NOMO-1 treated with dmso at 0.1 percent for 144 hours (cell line): ENCODE results near the gene MEIOC.
"Not testable (repeated sequence)": the region's sequence is repeated elsewhere in the genome, so short reads cannot be mapped to it uniquely, and the experiment has no call there.

ENCODE experiments used
- DNase-seq: peaks from one replicate; lab custom pipeline; 2025; ENCODE audit not compliant: unreplicated experiment; lab: John Stamatoyannopoulos, UW

Gene MEIOC

DNA sequence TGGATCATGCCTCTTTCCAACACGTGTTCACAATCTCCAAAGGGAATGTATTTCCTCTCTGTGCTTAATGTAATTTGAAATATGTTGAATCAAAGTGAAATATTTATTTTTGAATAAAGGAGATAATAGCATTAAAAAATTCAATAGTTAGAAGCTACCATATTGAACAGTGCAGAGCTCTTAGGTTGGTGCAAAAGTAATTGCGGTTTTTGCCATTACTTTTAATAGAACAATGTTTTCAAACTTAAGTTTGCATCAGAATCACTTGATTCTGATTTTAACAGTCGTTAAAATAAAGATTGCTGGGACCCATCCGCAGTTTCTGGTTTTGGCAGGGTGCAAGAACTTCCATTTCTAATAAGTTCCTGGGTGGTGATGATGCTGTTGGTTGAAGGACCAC is 10.0 kb upstream of the MEIOC start:
- DNase-seq: no peak

GRCh38 chr17:44647736-44648135 is 8.5 kb upstream of the MEIOC start:
- no peak for DNase-seq

DNA sequence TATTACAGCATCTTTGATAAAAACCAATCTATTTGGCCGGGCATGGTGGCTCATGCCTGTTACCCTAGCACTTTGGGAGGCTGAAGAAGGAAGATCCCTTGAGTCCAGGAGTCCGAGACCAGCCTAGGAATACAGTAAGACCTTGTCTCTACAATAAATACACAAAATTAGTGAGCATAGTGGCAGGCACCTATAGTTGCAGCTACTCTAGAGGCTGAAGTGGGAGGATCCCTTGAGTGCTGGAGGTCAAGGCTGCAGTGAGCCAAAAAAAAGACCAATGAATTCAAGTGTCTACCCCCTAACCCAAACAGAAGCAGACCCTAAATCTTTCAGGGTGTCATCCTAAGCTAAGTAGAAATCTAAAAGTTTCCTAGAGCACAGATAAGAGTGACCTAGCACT is 7.3 kb upstream of the MEIOC start:
- no peak for DNase-seq

DNA sequence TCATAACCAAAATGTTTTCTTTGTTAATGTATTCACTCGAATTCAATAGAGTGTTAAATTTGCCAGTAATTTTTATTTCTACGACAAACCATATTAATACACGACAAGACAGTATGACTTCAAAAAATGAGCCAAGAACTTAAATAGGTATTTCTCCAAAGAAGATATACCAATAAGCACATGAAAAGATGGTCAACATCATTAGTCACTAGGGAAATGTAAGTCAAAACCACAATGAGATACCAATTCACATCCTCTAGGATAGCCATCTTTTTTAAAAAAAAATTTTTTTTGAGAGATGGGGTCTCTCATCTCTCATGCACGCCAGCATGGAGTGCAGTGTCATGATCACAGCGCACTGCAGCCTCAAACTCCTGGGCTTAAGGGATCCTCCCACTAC is 5.0 kb upstream of the MEIOC start:
- DNase-seq: no peak

DNA sequence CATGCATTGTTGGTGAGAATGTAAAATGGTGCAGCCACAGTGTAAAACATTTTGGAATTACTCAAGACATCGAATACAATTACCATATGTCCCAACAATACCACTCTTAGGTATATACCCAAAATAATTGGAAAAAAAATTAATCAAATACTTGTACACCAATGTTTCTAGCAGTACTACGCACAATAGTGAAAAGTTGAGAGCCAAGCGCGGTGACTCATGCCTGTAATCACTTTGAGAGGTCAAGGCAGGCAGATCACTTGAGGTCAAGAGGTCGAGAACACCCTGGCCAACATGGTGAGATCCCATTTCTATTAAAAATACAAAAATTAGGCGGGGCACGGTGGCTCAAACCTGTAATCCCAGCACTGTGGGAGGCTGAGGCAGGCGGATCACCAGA is 3.5 kb upstream of the MEIOC start:
- no peak for DNase-seq

DNA sequence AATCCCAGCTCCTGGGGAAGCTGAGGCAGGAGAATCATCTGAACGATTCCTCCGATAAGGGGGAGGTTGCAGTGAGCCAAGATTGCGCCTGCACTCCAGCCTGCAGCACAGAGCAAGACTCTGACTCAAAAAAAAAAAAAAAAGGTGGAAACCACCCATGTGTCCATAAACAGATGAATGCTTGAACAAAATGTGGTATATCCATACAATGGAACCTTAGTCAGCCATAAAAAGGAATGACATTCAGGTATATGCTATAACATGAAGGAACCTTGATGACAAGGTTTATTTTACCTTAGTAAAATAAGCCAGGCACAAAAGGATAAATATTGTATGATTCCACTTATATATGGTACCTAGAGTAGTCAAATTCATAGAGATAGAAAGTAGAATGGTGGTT is 2.9 kb upstream of the MEIOC start:
- no peak for DNase-seq

- no peak for DNase-seq
Measured at GRCh38 chr17:44653954-44654353, 2.3 kb upstream of the MEIOC start.

- no peak for DNase-seq
Measured at GRCh38 chr17:44661835-44662234, 5.6 kb downstream of the MEIOC start.

- DNase-seq: no peak
Measured at GRCh38 chr17:44663095-44663494, 6.8 kb downstream of the MEIOC start.

- DNase-seq: no peak
Measured at GRCh38 chr17:44664867-44665266, 8.6 kb downstream of the MEIOC start.

DNA sequence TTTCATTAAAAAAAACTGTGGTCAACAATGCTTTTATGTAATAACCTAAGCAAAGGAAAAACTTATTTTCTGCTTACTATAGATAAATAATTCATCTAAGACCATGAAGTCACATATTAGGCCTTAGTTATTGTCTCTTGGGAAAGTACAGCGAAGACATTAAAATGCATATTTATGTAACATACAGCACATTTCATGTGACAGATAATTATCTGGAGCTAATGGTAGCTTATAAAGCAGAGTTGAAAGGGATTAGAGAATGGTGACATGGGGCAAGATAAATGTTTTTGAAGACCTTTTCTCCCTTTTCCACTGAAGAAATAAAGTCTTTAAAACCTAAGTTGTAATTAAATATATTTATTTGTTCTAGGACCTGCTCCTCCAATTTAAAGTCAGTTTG is 9.7 kb downstream of the MEIOC start:
- DNase-seq: no peak

GRCh38 chr17:44672479-44673093 is 16.3 kb downstream of the MEIOC start:
- no peak for DNase-seq

- no peak for DNase-seq
Measured at GRCh38 chr17:44673893-44674292, 17.6 kb downstream of the MEIOC start.

- DNase-seq: no peak
Measured at GRCh38 chr17:44677136-44677535, 20.9 kb downstream of the MEIOC start.

GRCh38 chr17:44683303-44683702 is 27.0 kb downstream of the MEIOC start:
- DNase-seq: peak; percentile 7

- DNase-seq: no peak
Measured at GRCh38 chr17:44687756-44688155, 31.5 kb downstream of the MEIOC start.

GRCh38 chr17:44688200-44688599 is 31.9 kb downstream of the MEIOC start:
- no peak for DNase-seq

DNA sequence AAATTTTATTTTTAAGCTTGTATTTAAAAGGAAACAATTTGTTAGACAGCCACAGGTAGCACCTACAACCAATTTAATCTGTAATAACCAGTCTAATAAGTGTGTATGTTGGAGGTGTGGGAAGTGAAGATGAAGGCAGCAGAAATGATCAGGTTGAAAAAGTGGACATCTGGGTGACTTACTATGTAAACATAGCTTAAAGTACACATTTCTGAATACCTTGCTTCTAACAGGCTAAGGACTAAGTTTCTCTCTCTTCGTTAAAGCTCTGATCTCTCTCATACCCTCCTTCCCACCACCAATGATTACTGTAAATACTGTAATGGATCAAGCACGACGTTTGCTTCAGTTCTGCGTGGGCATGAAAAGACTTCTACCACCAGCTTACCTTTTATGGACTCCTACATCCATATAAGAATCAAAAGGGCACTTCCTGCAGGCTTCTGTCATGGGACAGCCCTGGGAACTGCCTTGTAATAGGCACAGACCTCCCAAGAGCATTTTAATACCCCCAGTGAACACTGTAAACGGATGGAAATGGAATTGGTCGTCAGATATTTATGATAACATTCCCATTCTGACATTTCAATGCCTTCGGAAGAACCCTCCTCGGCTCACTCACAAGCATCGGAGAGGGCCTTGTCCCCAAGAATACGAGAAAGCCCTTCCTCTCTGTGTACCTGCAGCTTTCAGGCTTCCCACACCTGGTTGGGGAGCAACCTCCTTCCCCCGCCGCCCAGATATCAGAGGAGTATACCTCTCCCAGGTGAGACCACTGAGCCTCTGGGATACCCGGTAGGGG is 32.6 kb downstream of the MEIOC start:
- no peak for DNase-seq

DNA sequence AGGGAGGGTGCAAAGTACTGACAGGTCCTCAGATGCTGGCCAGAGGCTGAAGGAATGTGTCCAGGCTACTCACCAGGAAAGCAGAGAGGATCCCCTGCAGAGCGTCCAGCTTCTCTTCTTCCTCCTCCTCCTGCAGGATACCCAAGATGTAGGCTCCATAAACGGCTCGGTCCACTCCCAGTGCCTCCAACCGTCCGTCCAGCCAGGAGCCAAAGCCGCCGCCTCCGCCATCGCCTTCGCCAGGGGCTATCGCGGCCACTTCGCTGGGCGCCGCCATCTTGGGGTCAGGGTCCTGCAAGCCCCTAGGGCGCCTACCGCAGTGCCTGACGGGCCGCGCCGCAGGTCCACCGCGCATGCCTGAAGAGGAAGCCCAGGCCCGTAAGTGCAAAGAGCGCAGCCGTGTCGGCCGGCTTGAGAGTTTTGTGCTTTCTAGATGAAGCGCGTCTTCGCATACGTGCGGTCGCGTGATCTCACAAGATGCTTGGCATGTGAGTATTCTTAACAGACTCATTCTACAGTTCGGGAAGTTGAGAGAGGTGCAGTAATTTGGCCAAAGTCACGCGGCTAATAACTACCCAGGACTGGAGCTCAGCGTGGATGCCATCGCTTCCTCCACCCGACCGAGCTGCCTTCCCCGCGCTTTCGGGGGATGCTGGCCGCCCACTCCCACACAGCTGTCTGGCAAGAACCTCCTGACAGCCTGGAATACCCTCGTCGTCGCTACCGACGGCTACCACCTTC is 33.4 kb downstream of the MEIOC start, which contains the start of gene CCDC43:
TSS of gene CCDC43 (minus strand) at position 300 of the 741 bp plus-strand sequence. CDS start at position 277, 23 bp downstream.
- DNase-seq: peak; percentile 81

DNA sequence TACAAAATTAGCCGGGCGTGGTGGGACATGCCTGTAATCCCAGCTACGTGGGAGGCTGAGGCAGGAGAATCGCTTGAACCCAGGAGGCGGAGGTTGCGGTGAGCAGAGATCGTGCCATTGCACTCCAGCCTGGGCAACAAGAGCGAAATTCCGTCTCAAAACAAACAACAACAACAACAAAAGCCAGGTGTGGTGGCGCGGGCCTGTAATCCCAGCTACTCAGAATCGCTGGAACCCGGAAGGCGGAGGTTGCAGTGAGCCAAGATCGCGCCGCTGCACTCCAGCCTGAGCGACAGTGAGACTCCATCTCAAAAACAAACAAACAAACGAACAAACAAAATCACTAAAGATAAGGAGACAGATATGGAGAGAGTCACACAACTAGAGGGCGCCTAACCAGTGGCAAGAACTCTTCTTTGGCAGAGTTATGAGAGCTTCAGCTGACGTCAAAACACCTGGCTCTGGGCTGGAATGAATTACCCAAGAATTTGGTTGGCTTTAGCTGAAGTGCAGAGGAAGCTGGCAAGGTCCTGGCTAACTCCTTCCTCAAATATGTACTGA is 34.6 kb downstream of the MEIOC start:
- DNase-seq: peak; percentile 32

DNA sequence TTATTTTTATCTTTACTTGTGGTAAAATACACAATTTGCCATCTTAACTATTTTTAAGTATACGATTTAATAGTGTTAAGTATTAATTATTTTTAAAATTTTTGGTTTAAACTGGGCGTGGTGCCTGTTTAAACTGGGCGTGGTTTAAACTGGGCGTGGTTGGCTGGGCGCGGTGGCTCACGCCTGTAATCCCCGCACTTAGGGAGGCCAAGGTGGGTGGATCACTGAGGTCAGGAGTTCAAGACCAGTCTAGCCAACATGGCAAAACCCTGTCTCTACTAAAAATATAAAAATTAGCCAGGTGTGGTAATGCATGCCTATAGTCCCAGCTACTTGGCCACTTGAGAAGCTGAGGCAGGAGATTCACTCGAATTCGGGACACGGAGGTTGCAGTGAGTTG is 37.3 kb downstream of the MEIOC start:
- no peak for DNase-seq

DNA sequence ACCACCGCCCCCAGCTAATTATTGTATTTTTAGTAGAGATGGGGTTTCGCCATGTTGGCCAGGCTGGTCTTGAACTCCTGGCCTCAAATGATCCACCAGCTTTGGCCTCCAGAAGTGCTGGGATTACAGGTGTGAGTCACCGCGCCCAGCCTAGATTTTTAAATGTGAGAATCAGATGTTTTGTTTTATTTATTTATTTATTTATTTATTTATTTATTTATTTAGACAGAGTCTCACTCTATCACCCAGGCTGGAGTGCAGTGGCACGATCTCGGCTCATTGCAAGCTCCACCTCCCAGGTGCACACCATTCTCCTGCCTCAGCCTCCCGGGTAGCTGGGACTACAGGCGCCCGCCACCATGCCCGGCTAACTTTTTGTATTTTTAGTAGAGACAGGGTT is 44.0 kb downstream of the MEIOC start:
- DNase-seq: not testable (repeated sequence)
